Superior temporal gyrus (tissue), 1 donor: ENCODE data around the gene SSU72.
A peak's percentile ranks its signal among the peaks of the same experiment; 100 is the strongest.
"Not testable (repeated sequence)": the region's sequence is repeated elsewhere in the genome, so short reads cannot be mapped to it uniquely, and the experiment has no call there.

Experiments
- DNase-seq: peaks from one replicate; pipeline ENCODE4 v3.0.0-alpha.2; 2016; ENCODE audit errors: extremely low spot score

SSU72 gene

GRCh38 chr1:1558591-1558990 is 16.1 kb downstream of the SSU72 start:
- DNase-seq = no peak

DNA sequence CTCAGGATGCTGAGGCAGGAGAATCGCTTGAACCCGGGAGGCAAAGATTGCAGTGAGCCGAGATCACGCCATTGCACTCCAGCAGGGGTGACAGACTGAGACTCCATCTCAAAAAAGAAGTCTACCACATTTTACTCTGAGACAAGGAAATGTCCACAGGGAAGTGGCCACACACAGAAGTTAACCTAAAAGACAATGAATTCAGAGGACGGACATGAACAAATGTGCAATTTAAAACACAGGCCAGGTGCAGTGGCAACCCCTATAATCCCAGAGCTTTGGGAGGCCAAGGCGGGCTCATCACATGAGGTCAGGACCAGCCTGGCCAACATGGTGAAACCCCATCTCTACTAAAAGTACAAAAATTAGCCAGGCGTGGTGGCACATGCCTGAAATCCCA is 17.0 kb downstream of the SSU72 start:
- not testable (repeated sequence) for DNase-seq

- not testable (repeated sequence) for DNase-seq
These were observed 17.7 kb downstream of the SSU72 start for GRCh38 chr1:1556961-1557360.

- DNase-seq = no peak
These were observed 18.2 kb downstream of the SSU72 start for GRCh38 chr1:1556505-1556904.

GRCh38 chr1:1554926-1555915 is 19.4 kb downstream of the SSU72 start:
- no peak for DNase-seq

DNA sequence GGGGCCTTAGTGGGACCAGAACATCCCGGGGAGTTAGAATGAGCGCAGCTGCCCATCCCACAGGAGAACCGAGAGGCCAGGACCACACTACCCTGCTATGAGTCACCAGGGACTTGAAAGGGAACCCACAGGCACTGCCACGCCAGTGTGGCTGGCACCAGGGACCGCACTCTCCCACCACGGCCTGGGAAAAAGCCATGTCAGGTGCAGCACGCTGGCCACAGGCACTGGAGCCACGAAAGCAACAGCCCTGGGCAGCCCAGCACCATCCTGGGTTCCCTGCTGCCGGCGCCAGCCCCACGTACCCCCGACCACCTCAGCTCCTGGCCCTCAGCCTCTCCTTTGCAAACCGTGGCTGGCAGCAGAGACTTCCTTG is 20.1 kb downstream of the SSU72 start:
- no peak for DNase-seq

- no peak for DNase-seq
These were observed 20.7 kb downstream of the SSU72 start for GRCh38 chr1:1553821-1554494.

GRCh38 chr1:1552263-1552639 is 22.4 kb downstream of the SSU72 start:
- no peak for DNase-seq

DNA sequence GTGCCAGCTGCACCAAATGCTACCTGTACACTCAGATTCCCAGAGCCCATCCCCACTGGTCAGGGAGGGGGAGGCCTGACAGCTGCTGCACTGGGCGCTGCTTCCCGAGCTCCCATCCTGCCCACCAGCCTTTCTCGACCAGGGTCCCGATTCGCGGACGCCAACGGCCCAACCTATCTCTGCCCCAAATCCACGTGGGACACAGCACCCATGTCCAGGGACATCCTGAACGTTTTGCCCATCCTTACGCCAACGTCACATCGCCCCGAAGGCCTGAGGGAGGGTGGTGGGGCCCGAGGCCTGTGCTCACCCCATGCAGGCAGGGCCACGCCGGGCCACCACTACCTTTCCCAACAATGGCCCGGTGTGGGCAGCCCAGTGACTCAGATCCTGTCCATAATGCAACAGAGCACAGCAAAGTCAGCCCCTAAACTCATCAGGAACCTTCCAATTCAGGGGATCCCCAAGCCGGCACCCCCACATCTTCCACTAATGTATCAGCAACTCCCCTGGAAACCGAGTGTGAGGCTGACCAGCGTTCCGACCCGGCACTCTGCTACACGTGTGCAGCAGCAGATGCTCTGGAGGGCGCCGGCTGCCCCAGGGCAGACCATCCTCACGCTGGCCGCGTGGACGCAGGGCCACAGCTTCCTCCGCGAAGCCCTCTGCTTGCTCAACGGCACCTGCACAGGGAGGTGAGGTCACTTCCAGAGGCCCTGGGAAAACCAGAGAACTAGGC is 23.0 kb downstream of the SSU72 start:
- DNase-seq = no peak

DNA sequence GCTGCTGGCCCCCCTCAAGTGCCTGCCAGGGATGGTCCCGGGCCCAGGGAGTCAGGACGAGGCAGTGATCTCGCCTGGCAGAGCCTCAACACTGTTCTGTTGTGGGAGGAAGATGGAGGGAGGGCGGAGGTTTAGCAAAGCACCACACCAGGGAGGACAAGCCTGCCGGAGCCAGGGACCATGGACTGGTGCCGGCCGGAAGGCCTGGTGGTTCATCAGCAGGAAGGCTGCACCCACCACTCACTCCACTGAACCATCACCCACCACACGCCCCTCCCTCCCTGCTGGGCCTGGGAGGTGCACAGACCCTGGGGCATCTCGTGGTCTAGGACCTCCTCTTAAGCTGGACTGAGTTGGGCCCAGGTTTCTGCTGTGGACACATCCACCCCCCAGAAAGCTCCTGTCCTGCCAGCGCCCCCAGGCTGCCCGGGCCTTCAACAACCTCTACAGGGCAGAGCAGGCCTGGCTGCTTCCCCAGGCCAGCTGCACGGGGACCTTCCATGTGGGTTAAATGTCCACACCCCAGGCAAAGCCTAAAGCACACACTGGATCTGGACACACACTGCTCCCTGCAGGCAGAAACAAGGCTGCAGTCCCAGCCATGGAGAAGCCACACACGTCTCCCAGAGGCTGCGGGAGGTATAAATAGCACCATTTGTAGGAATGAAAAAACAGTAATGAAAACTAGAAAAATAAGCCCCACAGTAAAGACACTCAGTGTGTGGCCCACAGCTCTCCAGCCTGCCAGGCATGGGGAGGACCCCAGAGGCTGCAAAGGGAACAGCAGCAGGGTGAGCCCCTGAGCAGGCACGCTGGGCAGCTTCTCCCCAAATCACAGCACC is 23.9 kb downstream of the SSU72 start:
- DNase-seq = peak; percentile 45

GRCh38 chr1:1550087-1550486 is 24.6 kb downstream of the SSU72 start:
- DNase-seq = no peak

DNA sequence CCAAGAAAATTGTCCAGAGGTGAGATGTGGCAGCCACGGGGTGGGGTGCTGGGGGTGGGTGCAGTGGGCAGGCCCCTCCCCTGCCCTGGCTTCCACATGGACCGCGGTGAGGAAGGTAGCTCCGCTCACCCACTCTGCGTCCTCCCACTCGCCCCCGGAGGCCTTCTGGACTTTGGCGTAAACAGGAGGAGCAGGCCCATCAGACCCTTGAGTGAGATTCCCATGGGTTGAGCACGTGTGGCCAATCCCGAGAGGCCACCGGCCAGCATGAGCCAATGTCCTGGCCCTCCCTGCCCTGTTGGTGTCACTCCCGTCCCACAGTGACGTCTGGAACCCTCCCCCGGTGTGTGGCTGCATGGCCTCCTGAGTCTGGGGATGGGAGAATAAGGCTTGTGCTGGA is 26.1 kb downstream of the SSU72 start:
- no peak for DNase-seq

GRCh38 chr1:1547476-1547875 is 27.2 kb downstream of the SSU72 start:
- no peak for DNase-seq

DNA sequence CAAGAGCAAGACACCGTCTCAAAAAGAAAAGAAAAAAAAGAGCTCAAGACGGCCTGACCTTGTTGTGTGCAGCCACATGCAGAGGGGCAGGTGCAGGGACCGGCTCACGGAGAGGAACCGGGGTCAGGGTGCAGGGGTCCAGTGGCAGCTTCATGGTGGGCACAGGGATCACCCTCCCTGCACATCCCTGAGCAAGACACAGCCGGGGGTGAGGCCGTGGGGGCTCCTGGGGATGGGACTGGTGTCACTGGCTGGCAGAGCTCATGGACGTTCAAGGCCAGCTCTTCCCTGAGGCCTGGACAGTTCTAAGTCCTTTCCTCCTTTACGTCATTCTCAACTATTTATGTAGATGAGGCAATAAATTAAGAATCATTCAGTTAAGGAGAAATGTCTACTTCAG is 27.7 kb downstream of the SSU72 start:
- DNase-seq = no peak

- no peak for DNase-seq
These were observed 28.5 kb downstream of the SSU72 start for GRCh38 chr1:1545946-1546737.

DNA sequence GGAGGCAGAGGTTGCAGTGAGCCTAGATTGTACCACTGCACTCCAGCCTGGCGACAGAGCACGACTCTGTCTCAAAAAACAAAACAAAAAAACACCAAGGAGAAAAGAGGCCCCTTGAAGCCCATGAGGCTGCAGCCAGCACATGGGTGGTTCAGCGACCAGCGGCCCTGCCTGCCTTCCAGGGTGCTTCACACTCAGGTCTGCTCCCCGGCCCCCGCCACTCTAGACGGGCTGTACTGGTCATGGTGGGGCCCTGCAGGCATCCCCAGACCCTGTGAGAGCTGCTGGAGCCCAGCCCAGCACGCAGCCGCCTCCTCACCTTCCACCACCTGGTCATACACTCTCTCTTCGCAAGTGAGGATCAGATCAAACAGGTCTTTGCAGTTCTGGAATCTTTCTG is 30.1 kb downstream of the SSU72 start:
- no peak for DNase-seq

DNA sequence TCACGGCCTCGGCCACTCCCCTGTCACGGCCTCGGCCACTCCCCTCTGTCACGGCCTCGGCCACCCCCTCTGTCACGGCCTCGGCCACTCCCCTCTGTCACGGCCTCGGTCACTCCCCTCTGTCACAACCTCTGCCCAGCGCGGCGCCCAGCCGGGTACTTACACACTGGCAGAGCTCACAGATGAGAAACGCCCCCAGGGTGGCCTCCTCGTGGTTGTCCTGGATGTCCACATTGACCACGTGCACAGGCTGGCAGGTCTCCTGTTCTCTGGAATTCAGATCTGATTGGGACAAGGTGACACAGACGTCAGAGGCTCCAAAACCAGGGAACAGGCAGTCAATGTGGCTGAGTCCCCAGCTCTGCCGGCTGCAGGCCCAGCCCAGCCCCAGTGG is 31.0 kb downstream of the SSU72 start:
- DNase-seq = no peak

- DNase-seq = no peak
These were observed 31.6 kb downstream of the SSU72 start for GRCh38 chr1:1542766-1543705.

GRCh38 chr1:1541956-1542765 is 32.5 kb downstream of the SSU72 start:
- no peak for DNase-seq
